ENCODE data around the gene TANGO6. TPM values are rescaled to one million over a fixed set of nuclear protein-coding genes. Genes with fewer than 3 reads are reported as not detected.

The TANGO6 gene
- total and polyA plus RNA-seq, 9 donors: 4.7 to 27.8 (median 15.5) TPM

DNA sequence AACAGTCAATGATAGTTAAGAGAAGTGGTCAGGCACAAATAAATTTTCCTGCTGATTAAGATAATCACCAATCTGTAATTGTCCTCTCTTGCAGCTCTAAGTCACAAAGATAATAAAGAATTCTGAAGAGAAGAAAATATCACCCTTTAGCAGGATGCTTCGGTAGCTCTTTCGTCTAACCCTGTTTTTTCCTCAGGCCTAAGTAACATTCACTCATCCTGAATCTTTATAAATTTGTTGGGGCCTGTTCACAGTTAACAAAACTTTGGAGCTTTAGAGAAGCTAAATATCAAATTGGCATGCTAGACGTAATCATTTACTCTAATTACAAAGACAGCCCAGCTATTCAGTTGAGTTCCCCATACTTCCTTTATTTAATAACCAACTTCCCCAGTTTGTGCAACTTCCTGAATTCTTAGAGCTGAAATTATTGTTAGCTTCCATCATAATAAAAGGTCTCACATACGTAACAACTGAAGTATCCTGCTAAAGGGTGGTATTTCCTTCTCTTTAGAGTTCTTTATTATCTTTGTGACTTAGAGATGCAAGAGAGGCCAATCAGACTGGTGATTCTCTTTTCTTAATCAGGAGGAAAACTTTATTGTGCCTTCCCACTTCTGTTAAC lies 118.6 kb downstream of the TANGO6 start:
- Histone ChIP-seq H3K9me3 (no peaks in the 10 kb centered on the region), H3K27me3 (no peaks in the 10 kb centered on the region), H3K4me3 (no peak overlapping the region), H3K36me3 (no peaks in the 10 kb centered on the region), H3K4me1 (ENCODE audit: insufficient read depth) (no peaks in the 10 kb centered on the region), H3K27ac (no peak overlapping the region)
- no peak for DNase-seq
- TF ChIP-seq, protein P1, sequence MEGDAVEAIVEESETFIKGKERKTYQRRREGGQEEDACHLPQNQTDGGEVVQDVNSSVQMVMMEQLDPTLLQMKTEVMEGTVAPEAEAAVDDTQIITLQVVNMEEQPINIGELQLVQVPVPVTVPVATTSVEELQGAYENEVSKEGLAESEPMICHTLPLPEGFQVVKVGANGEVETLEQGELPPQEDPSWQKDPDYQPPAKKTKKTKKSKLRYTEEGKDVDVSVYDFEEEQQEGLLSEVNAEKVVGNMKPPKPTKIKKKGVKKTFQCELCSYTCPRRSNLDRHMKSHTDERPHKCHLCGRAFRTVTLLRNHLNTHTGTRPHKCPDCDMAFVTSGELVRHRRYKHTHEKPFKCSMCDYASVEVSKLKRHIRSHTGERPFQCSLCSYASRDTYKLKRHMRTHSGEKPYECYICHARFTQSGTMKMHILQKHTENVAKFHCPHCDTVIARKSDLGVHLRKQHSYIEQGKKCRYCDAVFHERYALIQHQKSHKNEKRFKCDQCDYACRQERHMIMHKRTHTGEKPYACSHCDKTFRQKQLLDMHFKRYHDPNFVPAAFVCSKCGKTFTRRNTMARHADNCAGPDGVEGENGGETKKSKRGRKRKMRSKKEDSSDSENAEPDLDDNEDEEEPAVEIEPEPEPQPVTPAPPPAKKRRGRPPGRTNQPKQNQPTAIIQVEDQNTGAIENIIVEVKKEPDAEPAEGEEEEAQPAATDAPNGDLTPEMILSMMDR (IDR thresholded peaks at IDR 0.05): no peak
- TF ChIP-seq EP300 (IDR thresholded peaks at IDR 0.05) (no peak), POLR2A (IDR thresholded peaks at IDR 0.05) (no peak)
- intact Hi-C loops (cut with DNase I): no loop called here
- 90 to 96% (median 92%) methylated on average over 4 of the region's 4 CpGs for WGBS, 3 donors

DNA sequence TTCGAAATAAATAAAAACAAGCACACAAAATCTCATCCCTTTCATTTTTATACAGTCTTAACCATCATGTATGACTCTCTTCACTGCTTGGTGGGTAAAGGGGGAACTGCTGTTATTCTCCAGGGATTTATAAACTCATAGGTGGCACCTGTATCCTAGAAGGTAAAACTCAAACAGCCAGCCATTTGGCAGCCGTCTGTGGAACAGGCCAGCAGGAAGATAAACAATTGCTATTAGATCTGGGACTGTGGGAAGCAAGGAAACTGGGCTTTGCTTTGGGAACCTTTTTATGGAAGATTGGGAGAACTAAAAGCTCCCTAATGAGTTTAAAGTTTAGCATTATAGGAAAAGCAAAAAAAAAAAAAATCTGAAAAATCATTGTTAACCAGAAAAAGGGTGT lies 126.0 kb downstream of the TANGO6 start:
- Histone ChIP-seq H3K4me1 (ENCODE audit: insufficient read depth) (no peaks in the 10 kb centered on the region), H3K4me3 (no peak overlapping the region), H3K9me3 (no peaks in the 10 kb centered on the region), H3K36me3 (no peaks in the 10 kb centered on the region), H3K27ac (no peak overlapping the region), H3K27me3 (no peaks in the 10 kb centered on the region)
- whole genome bisulfite sequencing, 3 donors: 79 to 82% (median 80%) methylated on average over 2 of the region's 2 CpGs
- intact Hi-C loops (cut with DNase I): no loop called here
- no peak for TF ChIP-seq POLR2A (IDR thresholded peaks at IDR 0.05)
- TF ChIP-seq EP300 (IDR thresholded peaks at IDR 0.05): no peak
- TF ChIP-seq, protein P1 (IDR thresholded peaks at IDR 0.05): no peak
- no peak for DNase-seq

DNA sequence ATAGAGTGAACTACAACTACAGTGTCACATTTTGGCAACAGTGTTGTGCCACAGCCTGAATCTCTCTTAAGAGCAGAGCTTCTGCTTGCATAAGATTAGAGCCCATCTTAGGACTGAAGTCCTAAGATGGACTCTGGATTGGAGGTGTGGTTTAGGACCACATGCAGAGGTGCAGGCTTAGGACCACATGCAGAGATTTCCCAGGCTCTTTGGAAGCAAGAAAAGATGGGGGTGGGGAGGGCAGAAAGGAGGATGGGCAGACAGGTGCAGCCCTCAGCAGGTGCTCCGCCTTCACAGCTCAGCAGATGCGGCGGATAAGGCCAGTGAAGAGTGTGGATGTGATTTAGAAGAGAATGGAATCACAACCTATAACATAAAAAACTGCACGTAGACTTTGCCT lies 128.7 kb downstream of the TANGO6 start:
- WGBS, 3 donors: 93 to 97% (median 94%) methylated on average over 4 of the region's 4 CpGs
- Histone ChIP-seq H3K36me3 (no peaks in the 10 kb centered on the region), H3K27me3 (no peaks in the 10 kb centered on the region), H3K9me3 (no peaks in the 10 kb centered on the region), H3K27ac (no peak overlapping the region), H3K4me1 (ENCODE audit: insufficient read depth) (no peaks in the 10 kb centered on the region), H3K4me3 (no peak overlapping the region)
- no peak for DNase-seq
- TF ChIP-seq, protein P1 (IDR thresholded peaks at IDR 0.05): no peak
- TF ChIP-seq EP300 (IDR thresholded peaks at IDR 0.05) (no peak), POLR2A (IDR thresholded peaks at IDR 0.05) (no peak)
- intact Hi-C loops (cut with DNase I): loop anchor here in 1 of 4 donors (10.0 kb wide), 1 partner anchor 133 kb away; the partner anchor contains the start of gene HAS3

DNA sequence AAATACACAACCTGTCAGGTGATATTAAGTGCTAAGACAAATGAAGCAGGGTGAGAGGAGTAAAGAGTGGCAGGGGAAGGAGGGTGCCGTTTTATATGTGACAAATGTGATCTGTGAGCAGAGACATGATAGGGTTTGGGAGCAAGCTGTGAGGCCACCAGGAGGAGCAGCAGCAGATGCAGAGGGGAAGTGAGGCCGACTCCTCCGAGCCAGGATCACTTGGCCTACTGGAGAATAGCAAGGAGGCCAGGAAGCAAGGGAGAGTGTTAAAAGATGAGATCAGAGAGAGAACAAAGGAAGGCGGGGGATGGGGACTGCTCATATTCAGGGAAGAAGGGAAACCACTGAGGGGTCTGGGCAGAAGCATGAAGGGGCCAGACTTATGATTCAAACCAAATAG lies 129.4 kb downstream of the TANGO6 start:
- no peaks in the 10 kb centered on the region for H3K4me1 ChIP-seq (ENCODE audit: insufficient read depth)
- WGBS, 3 donors: 59 to 77% (median 74%) methylated on average over 4 of the region's 4 CpGs
- H3K36me3 ChIP-seq: no peaks in the 10 kb centered on the region
- intact Hi-C loops (cut with DNase I): loop anchor here in 1 of 4 donors (10.0 kb wide), 1 partner anchor 132 kb away; the partner anchor contains the start of gene HAS3
- H3K27ac ChIP-seq: no peak overlapping the region
- no peak for DNase-seq
- TF ChIP-seq POLR2A (IDR thresholded peaks at IDR 0.05) (no peak), EP300 (IDR thresholded peaks at IDR 0.05) (no peak)
- TF ChIP-seq, protein P1 (IDR thresholded peaks at IDR 0.05): no peak
- H3K27me3 ChIP-seq: no peaks in the 10 kb centered on the region
- no peaks in the 10 kb centered on the region for H3K9me3 ChIP-seq
- no peak overlapping the region for H3K4me3 ChIP-seq

Data from ovary (tissue), 9 donors.